RWPE2 (cell line): ENCODE data around the gene CUBN.

ENCODE experiments used
- ATAC-seq: fragments of 200-7000 bp; cut with Tn5 transposase; 3 replicates; pipeline ENCODE4 v1.9.1; 2021; ENCODE audit warnings: low read depth
- DNase-seq: peaks from one replicate; pipeline ENCODE4 v3.0.0-alpha.2; 2020; ENCODE audit warnings: low spot score
- H3K27ac ChIP-seq: fragments of 450-650 bp; 2 replicates; pipeline ENCODE4 v1.5.1; 2017; ENCODE audit warnings: mild to moderate bottlenecking; ENCODE audit not compliant: poor library complexity, severe bottlenecking
- H3K27me3 ChIP-seq: fragments of 250-450 bp; sonication (Bioruptor Pico); 2 replicates; pipeline ENCODE4 v1.5.1; 2021; ENCODE audit warnings: mild to moderate bottlenecking, moderate library complexity; ENCODE audit not compliant: insufficient read depth, poor library complexity, severe bottlenecking
- H3K36me3 ChIP-seq: fragments of 250-450 bp; sonication (Bioruptor Pico); 2 replicates; pipeline ENCODE4 v1.5.1; 2020; ENCODE audit warnings: low read depth, mild to moderate bottlenecking, moderate library complexity
- H3K4me1 ChIP-seq: fragments of 250-450 bp; sonication (Bioruptor Pico); 2 replicates; pipeline ENCODE4 v1.5.1; 2021; ENCODE audit warnings: mild to moderate bottlenecking, moderate library complexity; ENCODE audit not compliant: insufficient read depth, poor library complexity, severe bottlenecking
- H3K4me3 ChIP-seq: fragments of 250-450 bp; sonication (Bioruptor Pico); 2 replicates; pipeline ENCODE4 v1.5.1; 2021; ENCODE audit warnings: mild to moderate bottlenecking, moderate library complexity; ENCODE audit not compliant: severe bottlenecking
- H3K9me3 ChIP-seq: fragments of 250-450 bp; sonication (Bioruptor Pico); 2 replicates; pipeline ENCODE4 v1.5.1; 2021; ENCODE audit warnings: mild to moderate bottlenecking, moderate library complexity; ENCODE audit not compliant: severe bottlenecking
- TF ChIP-seq, protein P1 (sequence below): fragments of 450-650 bp; IDR thresholded peaks from one replicate; pipeline ENCODE4 v1.5.1; 2017; ENCODE audit warnings: mild to moderate bottlenecking, moderate library complexity; ENCODE audit not compliant: poor library complexity, severe bottlenecking

Gene CUBN

DNA sequence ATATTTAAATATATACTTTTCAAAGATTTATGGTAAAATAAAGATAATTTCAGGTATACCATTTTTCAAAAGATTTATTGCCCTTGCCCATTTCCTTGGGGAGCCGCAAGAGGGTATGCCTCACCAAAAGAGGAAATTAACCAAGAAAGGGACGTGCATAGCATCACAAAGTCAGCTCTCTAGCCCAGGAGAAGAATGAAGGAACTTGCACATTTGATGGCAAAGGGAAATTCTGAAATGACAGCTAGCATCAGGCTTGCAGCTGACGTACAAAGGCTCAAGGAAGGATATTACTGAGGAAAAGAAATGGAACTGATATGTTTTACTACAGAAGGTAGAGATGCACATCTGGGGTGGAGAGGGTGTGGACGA is 218.8 kb downstream of the CUBN start:
- no peak overlapping the region for H3K4me3 ChIP-seq
- TF ChIP-seq, protein P1, sequence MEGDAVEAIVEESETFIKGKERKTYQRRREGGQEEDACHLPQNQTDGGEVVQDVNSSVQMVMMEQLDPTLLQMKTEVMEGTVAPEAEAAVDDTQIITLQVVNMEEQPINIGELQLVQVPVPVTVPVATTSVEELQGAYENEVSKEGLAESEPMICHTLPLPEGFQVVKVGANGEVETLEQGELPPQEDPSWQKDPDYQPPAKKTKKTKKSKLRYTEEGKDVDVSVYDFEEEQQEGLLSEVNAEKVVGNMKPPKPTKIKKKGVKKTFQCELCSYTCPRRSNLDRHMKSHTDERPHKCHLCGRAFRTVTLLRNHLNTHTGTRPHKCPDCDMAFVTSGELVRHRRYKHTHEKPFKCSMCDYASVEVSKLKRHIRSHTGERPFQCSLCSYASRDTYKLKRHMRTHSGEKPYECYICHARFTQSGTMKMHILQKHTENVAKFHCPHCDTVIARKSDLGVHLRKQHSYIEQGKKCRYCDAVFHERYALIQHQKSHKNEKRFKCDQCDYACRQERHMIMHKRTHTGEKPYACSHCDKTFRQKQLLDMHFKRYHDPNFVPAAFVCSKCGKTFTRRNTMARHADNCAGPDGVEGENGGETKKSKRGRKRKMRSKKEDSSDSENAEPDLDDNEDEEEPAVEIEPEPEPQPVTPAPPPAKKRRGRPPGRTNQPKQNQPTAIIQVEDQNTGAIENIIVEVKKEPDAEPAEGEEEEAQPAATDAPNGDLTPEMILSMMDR, result no peak
- H3K27ac ChIP-seq, result no peak overlapping the region
- H3K36me3 ChIP-seq, result no peaks in the 10 kb centered on the region
- H3K9me3 ChIP-seq, result no peaks in the 10 kb centered on the region
- no peak for ATAC-seq
- no peaks in the 10 kb centered on the region for H3K27me3 ChIP-seq
- no peak for DNase-seq
- H3K4me1 ChIP-seq, result no peaks in the 10 kb centered on the region

DNA sequence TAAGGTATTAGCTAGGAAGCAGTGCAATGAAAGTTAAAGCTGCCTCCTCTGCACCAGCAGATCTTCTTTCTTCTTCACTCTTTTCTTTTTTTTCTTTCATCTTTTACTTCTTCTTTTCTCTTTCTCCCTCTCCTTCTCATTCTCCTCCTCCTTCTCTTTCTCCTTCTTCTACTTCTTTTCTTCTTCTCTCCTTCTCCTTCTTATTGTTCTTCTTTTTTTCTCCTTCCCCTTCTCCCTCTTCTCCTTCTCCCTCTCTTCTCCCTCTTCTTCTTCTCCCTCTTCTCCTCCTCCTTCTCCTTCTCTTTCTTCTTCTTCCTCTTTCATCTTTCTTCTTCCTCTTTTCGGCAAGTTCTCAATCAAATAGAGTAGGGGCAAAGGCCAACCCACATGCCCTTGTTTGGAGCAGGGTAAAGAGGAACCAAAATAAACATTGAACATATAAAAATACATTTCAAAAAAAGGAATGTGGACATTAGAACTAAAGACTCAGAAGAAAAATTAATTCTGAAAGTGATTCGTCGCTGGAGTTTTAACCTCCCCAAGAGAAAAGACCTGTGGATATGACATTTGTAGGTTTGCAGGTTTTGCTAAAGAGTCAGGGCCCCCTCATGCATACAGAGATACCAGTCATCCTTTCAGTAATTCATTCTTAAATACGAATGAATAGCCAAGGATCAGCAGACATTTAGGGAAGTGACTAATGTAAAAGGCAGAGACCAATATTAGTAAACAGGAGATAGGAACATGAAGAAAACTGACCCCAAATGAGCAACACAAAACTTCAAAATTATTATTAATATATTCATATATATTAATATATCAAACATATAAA is 219.4 kb downstream of the CUBN start:
- Histone ChIP-seq H3K27me3 (no peaks in the 10 kb centered on the region), H3K4me3 (no peak overlapping the region), H3K9me3 (no peaks in the 10 kb centered on the region), H3K27ac (no peak overlapping the region), H3K36me3 (no peaks in the 10 kb centered on the region), H3K4me1 (no peaks in the 10 kb centered on the region)
- no peak for ATAC-seq
- TF ChIP-seq, protein P1, result no peak
- no peak for DNase-seq

DNA sequence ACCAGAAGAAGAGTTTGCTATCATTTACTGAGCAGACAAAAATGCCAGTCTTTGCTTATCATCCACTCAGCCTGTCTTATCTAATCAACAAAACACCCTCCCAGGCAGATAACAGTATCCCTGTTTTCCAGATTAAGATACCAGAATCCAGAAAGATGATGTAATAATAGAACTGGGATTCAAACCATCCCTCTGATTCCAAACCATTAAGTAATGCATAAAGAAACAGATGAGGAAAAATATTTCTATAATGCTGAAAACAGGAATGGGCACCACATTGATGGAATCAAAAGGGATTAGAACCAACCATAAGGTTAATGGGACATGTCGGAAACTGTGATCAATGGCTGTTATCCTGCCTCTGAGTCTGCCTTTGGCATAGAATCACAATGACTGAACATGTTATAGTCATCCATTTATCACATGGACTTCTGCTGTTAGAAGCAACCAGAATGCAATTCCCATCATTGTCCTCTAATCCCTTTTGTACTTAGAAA is 220.3 kb downstream of the CUBN start:
- no peak overlapping the region for H3K4me3 ChIP-seq
- no peaks in the 10 kb centered on the region for H3K27me3 ChIP-seq
- ATAC-seq (no peak), DNase-seq (no peak)
- H3K27ac ChIP-seq, result no peak overlapping the region
- H3K9me3 ChIP-seq, result no peaks in the 10 kb centered on the region
- no peaks in the 10 kb centered on the region for H3K4me1 ChIP-seq
- TF ChIP-seq, protein P1, result no peak
- no peaks in the 10 kb centered on the region for H3K36me3 ChIP-seq

- Histone ChIP-seq H3K4me3 (no peak overlapping the region), H3K27me3 (no peaks in the 10 kb centered on the region), H3K36me3 (no peaks in the 10 kb centered on the region), H3K27ac (no peak overlapping the region), H3K9me3 (no peaks in the 10 kb centered on the region), H3K4me1 (no peaks in the 10 kb centered on the region)
- TF ChIP-seq, protein P1, result no peak
- DNase-seq (no peak), ATAC-seq (no peak)
Observed at GRCh38 chr10:16907687-16908086, 221.9 kb downstream of the CUBN start.

GRCh38 chr10:16905320-16905719 is 224.3 kb downstream of the CUBN start:
- Histone ChIP-seq H3K4me1 (no peaks in the 10 kb centered on the region), H3K9me3 (no peaks in the 10 kb centered on the region), H3K27me3 (no peaks in the 10 kb centered on the region), H3K36me3 (no peaks in the 10 kb centered on the region), H3K27ac (no peak overlapping the region), H3K4me3 (no peak overlapping the region)
- no peak for ATAC-seq
- no peak for DNase-seq
- TF ChIP-seq, protein P1, result no peak
